T-helper 2 cell (primary cell): ENCODE measurements around the gene RRP7A.
"Not testable (repeated sequence)": the region's sequence is repeated elsewhere in the genome, so short reads cannot be mapped to it uniquely, and the experiment has no call there.

Experiments used
- DNase-seq, 5 experiments: peaks; one replicate each; pipeline versions ENCODE4 v3.0.0 to v3.0.0-alpha.2; 2012 to 2022

Gene RRP7A

GRCh38 chr22:42535082-42535731 is 15.6 kb upstream of the RRP7A start:
- DNase-seq = not testable (repeated sequence)

- no peak for DNase-seq
These were observed 14.0 kb upstream of the RRP7A start for GRCh38 chr22:42533638-42533977.

GRCh38 chr22:42531401-42532084 is 11.9 kb upstream of the RRP7A start:
- not testable (repeated sequence) for DNase-seq

GRCh38 chr22:42529435-42529834 is 9.8 kb upstream of the RRP7A start:
- DNase-seq = not testable (repeated sequence)

GRCh38 chr22:42528591-42529307 is 9.2 kb upstream of the RRP7A start:
- no peak for DNase-seq

GRCh38 chr22:42522546-42522945 is 3.0 kb upstream of the RRP7A start:
- DNase-seq = no peak

GRCh38 chr22:42521228-42521546 is 1.6 kb upstream of the RRP7A start:
- DNase-seq = no peak

GRCh38 chr22:42518638-42519524 is 715 bp downstream of the RRP7A start:
- DNase-seq = peak in 2 of 5 experiments; percentile 18 to 30

- DNase-seq = not testable (repeated sequence)
These were observed 2.5 kb downstream of the RRP7A start for GRCh38 chr22:42517103-42517502.

GRCh38 chr22:42515896-42516295 is 3.7 kb downstream of the RRP7A start:
- no peak for DNase-seq

GRCh38 chr22:42515304-42515703 is 4.3 kb downstream of the RRP7A start:
- not testable (repeated sequence) for DNase-seq

- not testable (repeated sequence) for DNase-seq
These were observed 5.3 kb downstream of the RRP7A start for GRCh38 chr22:42514331-42514730.

GRCh38 chr22:42512273-42512990 is 7.2 kb downstream of the RRP7A start:
- not testable (repeated sequence) for DNase-seq

GRCh38 chr22:42511401-42511891 is 8.2 kb downstream of the RRP7A start:
- DNase-seq = no peak

GRCh38 chr22:42509548-42509947 is 10.0 kb downstream of the RRP7A start:
- DNase-seq = no peak

GRCh38 chr22:42508975-42509364 is 10.6 kb downstream of the RRP7A start:
- not testable (repeated sequence) for DNase-seq

GRCh38 chr22:42508327-42508974 is 11.1 kb downstream of the RRP7A start:
- DNase-seq = not testable (repeated sequence)

GRCh38 chr22:42500836-42501179 is 18.8 kb downstream of the RRP7A start:
- DNase-seq = no peak

GRCh38 chr22:42500161-42500835 is 19.3 kb downstream of the RRP7A start:
- peak; percentile 64 to 85 (median 75) for DNase-seq

- DNase-seq = not testable (repeated sequence)
These were observed 19.8 kb downstream of the RRP7A start for GRCh38 chr22:42499773-42500160.

GRCh38 chr22:42495533-42496141 is 24.0 kb downstream of the RRP7A start:
- not testable (repeated sequence) for DNase-seq
